B cell (primary cell): ENCODE measurements around the gene PRR35. TPM values are rescaled to one million over a fixed set of nuclear protein-coding genes. Genes with fewer than 3 reads are reported as not detected.

ENCODE experiments used
- ATAC-seq: fragments of 200-7000 bp; cut with Tn5 transposase; one replicate; pipeline ENCODE4 v1.10.0; 2021; ENCODE audit warnings: low read depth, mild to moderate bottlenecking, moderate number of reproducible peaks, moderate library complexity
- CTCF ChIA-PET: fragments of 350-600 bp; sonication (Branson Sonifier 250); formaldehyde crosslinking; loops from one replicate; lab custom pipeline; 2021; ENCODE audit warnings: antibody characterized with exemption, inconsistent platforms; lab: Charles Lee
- POLR2A ChIA-PET: fragments of 350-600 bp; sonication (Branson Sonifier 250); formaldehyde crosslinking; loops from one replicate; lab custom pipeline; 2021; ENCODE audit warnings: antibody characterized with exemption; lab: Charles Lee
- DNase-seq: peaks from one replicate; pipeline ENCODE4 v3.0.0; 2013
- H2AFZ ChIP-seq: 2 replicates; pipeline ENCODE4 v1.6.1; 2012; ENCODE audit warnings: mild to moderate bottlenecking, low read depth, low read length; ENCODE audit not compliant: insufficient read depth, poor library complexity, severe bottlenecking
- H3K27ac ChIP-seq, 2 donors: 1 replicate in 1 of 2; 2 replicates in 1 of 2; pipeline ENCODE4 v1.5.1; 2012 to 2013; ENCODE audit warnings: low read length in 2 of 2, mild to moderate bottlenecking in 2 of 2, moderate library complexity in 1 of 2
- H3K27me3 ChIP-seq, 4 experiments: fragments of 200-600 bp in 1 of 4; sonication (generic) in 1 of 4; replicated peaks in 1 of 4; 1 replicate in 2 of 4; 2 replicates in 2 of 4; pipeline versions ENCODE4 v1.6.1 to v1.7.0; 2013 to 2016; ENCODE audit warnings: low read length in 3 of 4, mild to moderate bottlenecking in 2 of 4, mixed read lengths in 1 of 4, moderate library complexity in 1 of 4; ENCODE audit not compliant: insufficient read depth in 4 of 4, control insufficient read depth in 3 of 4; ENCODE audit errors: control extremely low read depth in 1 of 4
- H3K36me3 ChIP-seq, 2 experiments: replicated peaks in 1 of 2; 1 replicate in 1 of 2; 2 replicates in 1 of 2; pipeline versions ENCODE4 v1.6.1 to v1.7.1; 2013; ENCODE audit warnings: low read length in 1 of 2; ENCODE audit not compliant: insufficient read depth in 2 of 2, control insufficient read depth in 1 of 2; ENCODE audit errors: control extremely low read depth in 1 of 2, extremely low read depth in 1 of 2
- H3K4me1 ChIP-seq, 2 donors: fragments of 200-600 bp in 1 of 2; sonication (generic) in 1 of 2; 1 replicate in 1 of 2; 2 replicates in 1 of 2; pipeline versions ENCODE4 v1.5.1 to v1.6.1; 2013 to 2017; ENCODE audit warnings: low read length in 2 of 2; ENCODE audit not compliant: control insufficient read depth in 2 of 2, insufficient read depth in 2 of 2
- H3K4me2 ChIP-seq: replicated peaks from 2 replicates; pipeline ENCODE3; 2012; ENCODE audit warnings: mild to moderate bottlenecking, low read depth, low read length; ENCODE audit not compliant: poor library complexity, severe bottlenecking
- H3K4me3 ChIP-seq, 5 experiments: fragments of 200-600 bp in 1 of 5; sonication (generic) in 1 of 5; 1 replicate in 3 of 5; 2 replicates in 2 of 5; pipeline versions ENCODE4 v1.5.1 to v1.7.0; 2011 to 2016; ENCODE audit warnings: low read length in 4 of 5, mild to moderate bottlenecking in 4 of 5, low read depth in 2 of 5, control low read depth in 1 of 5, moderate library complexity in 1 of 5; ENCODE audit not compliant: insufficient read depth in 1 of 5; ENCODE audit errors: control extremely low read depth in 1 of 5, extremely low read depth in 1 of 5
- H3K79me2 ChIP-seq: fragments of 200-600 bp; sonication (generic); one replicate; pipeline ENCODE4 v1.6.0; 2016; ENCODE audit warnings: low read length; ENCODE audit not compliant: control insufficient read depth, insufficient read depth
- H3K9ac ChIP-seq: fragments of 200-600 bp; sonication (generic); 2 replicates; pipeline ENCODE4 v1.6.1; 2017; ENCODE audit warnings: mild to moderate bottlenecking, low read length, moderate library complexity
- H3K9me3 ChIP-seq, 3 donors: one replicate each; pipeline versions ENCODE4 v1.6.1 to v1.7.1; 2013; ENCODE audit warnings: low read length in 2 of 3; ENCODE audit not compliant: control insufficient read depth in 2 of 3, insufficient read depth in 1 of 3; ENCODE audit errors: control extremely low read depth in 1 of 3
- H4K20me1 ChIP-seq: 2 replicates; pipeline ENCODE4 v1.6.0; 2012; ENCODE audit warnings: mild to moderate bottlenecking, low read length; ENCODE audit not compliant: insufficient read depth, control insufficient read depth, poor library complexity, severe bottlenecking
- H3K27ac Mint-ChIP-seq: one replicate; pipeline ENCODE4 v1.8.0; 2021; ENCODE audit warnings: mixed read lengths
- H3K27me3 Mint-ChIP-seq: one replicate; pipeline ENCODE4 v1.8.0; 2021; ENCODE audit warnings: mixed read lengths
- H3K4me1 Mint-ChIP-seq: one replicate; pipeline ENCODE4 v1.8.0; 2021; ENCODE audit warnings: mixed read lengths
- H3K4me3 Mint-ChIP-seq: one replicate; pipeline ENCODE4 v1.8.0; 2021; ENCODE audit warnings: mixed read lengths
- H3K9me3 Mint-ChIP-seq: one replicate; pipeline ENCODE4 v1.8.0; 2022; ENCODE audit warnings: mixed read lengths; ENCODE audit not compliant: insufficient read depth
- EZH2 ChIP-seq: IDR thresholded peaks from 2 replicates; pipeline ENCODE4 v1.6.1; 2012; ENCODE audit warnings: borderline replicate concordance, low read depth, mild to moderate bottlenecking, moderate library complexity, low read length; ENCODE audit not compliant: insufficient read depth, poor library complexity, severe bottlenecking
- WGBS: methylation state at CpG from one replicate; pipeline ENCODE4 v1.1.5; 2013; ENCODE audit warnings: missing lambda C conversion rate; ENCODE audit not compliant: insufficient coverage; 5-methylcytosine and 5-hydroxymethylcytosine counted together
- intact Hi-C: fragments of 100-400 bp; cut with micrococcal nuclease; formaldehyde crosslinking; loops from one replicate; pipeline ENCODE4 v1.10.0; 2022
- polyA plus RNA-seq: library from polyadenylated mRNA; depleted of rRNA; stranded (reverse); fragments of >200 nt; gene quantifications from 2 replicates; pipeline ENCODE4 v1.2.3, GENCODE V29; 2012
- total RNA-seq, 2 donors: library from RNA; stranded (reverse); fragments of 120-200 nt in 1 of 2; gene quantifications; 1 replicate in 1 of 2; 2 replicates in 1 of 2; pipeline versions ENCODE4 v1.2.3 to v1.2.4, GENCODE V29; 2013 to 2022
- TF ChIP-seq, protein P1 (sequence below): fragments of 200-600 bp; IDR thresholded peaks from one replicate; pipeline ENCODE4 v1.8.0; 2022; ENCODE audit warnings: antibody characterized with exemption, mild to moderate bottlenecking

PRR35 gene
- total and polyA plus RNA-seq, 2 donors (not counting 1 experiment from before 2014, with no cell fraction given), result not detected

DNA sequence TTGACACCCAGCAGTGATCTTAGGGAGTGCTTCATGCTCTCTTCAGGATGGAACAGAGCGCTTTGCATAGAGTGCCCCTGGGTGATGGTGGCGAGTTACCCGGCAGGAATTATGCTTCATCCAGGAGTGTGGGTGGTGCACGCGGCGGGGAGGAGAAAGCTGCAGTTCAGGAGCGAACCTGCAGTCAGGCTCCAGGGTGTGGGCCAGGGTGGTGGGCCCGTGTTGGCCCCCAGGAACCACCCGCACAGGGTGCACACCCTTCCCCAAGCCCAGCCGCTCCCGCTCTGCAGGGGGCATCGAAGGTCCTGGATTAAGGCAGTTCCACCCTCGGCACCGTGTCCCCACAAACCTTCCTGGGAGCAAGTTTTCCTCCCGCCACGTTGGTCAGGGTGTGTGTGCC, 33.6 kb downstream of the PRR35 start:
- no peak overlapping the region for H3K4me3 Mint-ChIP-seq
- POLR2A ChIA-PET, result interaction anchor here (0.5 to 0.6 kb wide), 3 partner anchors 61 to 219 kb away, joined by 3 to 4 read pairs (median 4); partner anchors contain the start of gene RHBDL1
- no peak overlapping the region for H3K27ac Mint-ChIP-seq
- ATAC-seq (no peak), DNase-seq (no peak)
- no peak overlapping the region for H3K27ac ChIP-seq
- H3K27me3 ChIP-seq, result no peaks in the 10 kb centered on the region
- CTCF ChIA-PET, result interaction anchor here (0.5 to 1.1 kb wide), 3 partner anchors 17 to 161 kb away, joined by 3 to 4 read pairs (median 4); no protein-coding TSS in a partner anchor
- 91% methylated on average over 16 of the region's 16 CpGs for WGBS
- TF ChIP-seq, protein P1, sequence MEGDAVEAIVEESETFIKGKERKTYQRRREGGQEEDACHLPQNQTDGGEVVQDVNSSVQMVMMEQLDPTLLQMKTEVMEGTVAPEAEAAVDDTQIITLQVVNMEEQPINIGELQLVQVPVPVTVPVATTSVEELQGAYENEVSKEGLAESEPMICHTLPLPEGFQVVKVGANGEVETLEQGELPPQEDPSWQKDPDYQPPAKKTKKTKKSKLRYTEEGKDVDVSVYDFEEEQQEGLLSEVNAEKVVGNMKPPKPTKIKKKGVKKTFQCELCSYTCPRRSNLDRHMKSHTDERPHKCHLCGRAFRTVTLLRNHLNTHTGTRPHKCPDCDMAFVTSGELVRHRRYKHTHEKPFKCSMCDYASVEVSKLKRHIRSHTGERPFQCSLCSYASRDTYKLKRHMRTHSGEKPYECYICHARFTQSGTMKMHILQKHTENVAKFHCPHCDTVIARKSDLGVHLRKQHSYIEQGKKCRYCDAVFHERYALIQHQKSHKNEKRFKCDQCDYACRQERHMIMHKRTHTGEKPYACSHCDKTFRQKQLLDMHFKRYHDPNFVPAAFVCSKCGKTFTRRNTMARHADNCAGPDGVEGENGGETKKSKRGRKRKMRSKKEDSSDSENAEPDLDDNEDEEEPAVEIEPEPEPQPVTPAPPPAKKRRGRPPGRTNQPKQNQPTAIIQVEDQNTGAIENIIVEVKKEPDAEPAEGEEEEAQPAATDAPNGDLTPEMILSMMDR, result no peak
- no peak for TF ChIP-seq EZH2
- no peak overlapping the region for H3K4me3 ChIP-seq
- H3K4me2 ChIP-seq, result no peak overlapping the region
- no peak overlapping the region for H3K9ac ChIP-seq
- H2AFZ ChIP-seq, result no peak overlapping the region
- H3K9me3 ChIP-seq, result no peaks in the 10 kb centered on the region
- H3K79me2 ChIP-seq, result peaks cover 72% of the 10 kb centered on the region
- intact Hi-C loops, result no loop called here
- peaks cover 0 to 2% of the 10 kb centered on the region in 2 experiments for H3K36me3 ChIP-seq
- peaks cover 44% of the 10 kb centered on the region for H4K20me1 ChIP-seq
- H3K4me1 ChIP-seq, result peaks cover 8 to 15% of the 10 kb centered on the region in 2 donors
- peaks cover 37% of the 10 kb centered on the region for H3K4me1 Mint-ChIP-seq
- H3K9me3 Mint-ChIP-seq, result no peaks in the 10 kb centered on the region
- no peaks in the 10 kb centered on the region for H3K27me3 Mint-ChIP-seq

DNA sequence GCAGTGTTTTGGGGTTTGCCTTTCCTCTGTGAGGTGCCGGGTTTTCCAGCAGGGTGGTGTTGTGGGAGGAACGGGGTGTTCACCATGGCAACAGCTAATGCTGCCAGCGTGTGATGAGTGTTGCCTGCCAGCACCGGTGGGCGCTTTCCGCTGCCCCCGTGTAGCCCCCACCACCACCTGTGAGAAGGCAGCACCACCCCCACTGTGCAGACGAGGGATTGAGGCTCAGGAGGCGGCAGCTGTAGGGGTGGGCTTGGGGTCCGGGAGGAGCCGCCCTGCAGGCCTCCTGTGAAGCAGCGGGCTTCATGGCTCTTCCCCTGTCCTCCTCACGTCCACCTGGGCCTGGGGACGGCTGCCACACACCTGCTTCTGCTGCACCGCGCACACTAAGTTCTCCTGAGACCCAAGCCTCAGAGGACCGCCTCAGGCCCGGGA, 34.9 kb downstream of the PRR35 start:
- H2AFZ ChIP-seq, result no peak overlapping the region
- ChIA-PET CTCF (no interaction called here), POLR2A (no interaction called here)
- no peak overlapping the region for H3K4me2 ChIP-seq
- H3K36me3 ChIP-seq, result peaks cover 0 to 9% of the 10 kb centered on the region in 2 experiments
- ATAC-seq, result no peak
- H3K9me3 ChIP-seq, result peaks cover 0 to 7% (median 0%) of the 10 kb centered on the region in 3 donors
- no peak overlapping the region for H3K27ac ChIP-seq
- H3K4me1 Mint-ChIP-seq, result peaks cover 34% of the 10 kb centered on the region
- peaks cover 8 to 15% of the 10 kb centered on the region in 2 donors for H3K4me1 ChIP-seq
- no peak for DNase-seq
- H3K9me3 Mint-ChIP-seq, result no peaks in the 10 kb centered on the region
- H3K9ac ChIP-seq, result no peak overlapping the region
- TF ChIP-seq, protein P1, result no peak
- no peak for TF ChIP-seq EZH2
- peaks cover 46% of the 10 kb centered on the region for H4K20me1 ChIP-seq
- WGBS, result 91% methylated on average over 12 of the region's 18 CpGs
- no peaks in the 10 kb centered on the region for H3K27me3 ChIP-seq
- no peak overlapping the region for H3K27ac Mint-ChIP-seq
- H3K27me3 Mint-ChIP-seq, result no peaks in the 10 kb centered on the region
- H3K4me3 ChIP-seq, result no peak overlapping the region
- H3K79me2 ChIP-seq, result peaks cover 74% of the 10 kb centered on the region
- intact Hi-C loops, result no loop called here
- no peak overlapping the region for H3K4me3 Mint-ChIP-seq
